ENCODE measurements around the gene ZNF423. TPM values are rescaled to one million over a fixed set of nuclear protein-coding genes. Genes with fewer than 3 reads are reported as not detected.

The ZNF423 gene
- total RNA-seq, 2 experiments from 2014 or later = not detected

GRCh38 chr16:49460786-49461470 lies 395.0 kb downstream of the ZNF423 start:
- CTCF ChIA-PET = interaction anchor here (0.6 kb wide), 1 partner anchor 77 kb away, joined by 3 read pairs; no protein-coding TSS in a partner anchor
- H3K27ac Mint-ChIP-seq = no peak overlapping the region
- no peak overlapping the region for H3K4me3 Mint-ChIP-seq
- H3K36me3 Mint-ChIP-seq (ENCODE audit: low read depth) = no peaks in the 10 kb centered on the region
- H3K9me3 Mint-ChIP-seq = no peaks in the 10 kb centered on the region
- POLR2A ChIA-PET = no interaction called here
- peak; percentile 3 for DNase-seq
- peaks cover 2% of the 10 kb centered on the region for H3K27me3 Mint-ChIP-seq
- peaks cover 27% of the 10 kb centered on the region for H3K4me1 Mint-ChIP-seq

GRCh38 chr16:49459953-49460735 lies 395.8 kb downstream of the ZNF423 start:
- no peaks in the 10 kb centered on the region for H3K9me3 Mint-ChIP-seq
- POLR2A ChIA-PET = no interaction called here
- no peak overlapping the region for H3K4me3 Mint-ChIP-seq
- H3K4me1 Mint-ChIP-seq = peaks cover 27% of the 10 kb centered on the region
- no peak overlapping the region for H3K27ac Mint-ChIP-seq
- CTCF ChIA-PET = no interaction called here
- DNase-seq = peak; percentile 13
- no peaks in the 10 kb centered on the region for H3K36me3 Mint-ChIP-seq (ENCODE audit: low read depth)
- H3K27me3 Mint-ChIP-seq = peaks cover 2% of the 10 kb centered on the region

GRCh38 chr16:49458656-49459445 lies 397.1 kb downstream of the ZNF423 start:
- H3K9me3 Mint-ChIP-seq = no peaks in the 10 kb centered on the region
- H3K27me3 Mint-ChIP-seq = no peaks in the 10 kb centered on the region
- no peak overlapping the region for H3K27ac Mint-ChIP-seq
- POLR2A ChIA-PET = no interaction called here
- H3K36me3 Mint-ChIP-seq (ENCODE audit: low read depth) = no peaks in the 10 kb centered on the region
- no peak overlapping the region for H3K4me3 Mint-ChIP-seq
- DNase-seq = no peak
- peaks cover 18% of the 10 kb centered on the region for H3K4me1 Mint-ChIP-seq
- CTCF ChIA-PET = no interaction called here

- H3K27ac Mint-ChIP-seq = no peak overlapping the region
- POLR2A ChIA-PET = no interaction called here
Measured at GRCh38 chr16:49458243-49458642, 397.7 kb downstream of the ZNF423 start.

GRCh38 chr16:49457196-49457595 lies 398.7 kb downstream of the ZNF423 start:
- DNase-seq = no peak
- ChIA-PET POLR2A (no interaction called here), CTCF (no interaction called here)
- no peaks in the 10 kb centered on the region for H3K36me3 Mint-ChIP-seq (ENCODE audit: low read depth)
- no peak overlapping the region for H3K27ac Mint-ChIP-seq
- H3K4me1 Mint-ChIP-seq = peaks cover 2% of the 10 kb centered on the region
- no peaks in the 10 kb centered on the region for H3K9me3 Mint-ChIP-seq
- no peaks in the 10 kb centered on the region for H3K27me3 Mint-ChIP-seq
- no peak overlapping the region for H3K4me3 Mint-ChIP-seq

More at GRCh38 chr16:49458243-49458642, 397.7 kb downstream of the ZNF423 start:
- no peaks in the 10 kb centered on the region for H3K9me3 Mint-ChIP-seq
- CTCF ChIA-PET = no interaction called here
- peak; percentile 3 for DNase-seq
- peaks cover 12% of the 10 kb centered on the region for H3K4me1 Mint-ChIP-seq
- H3K27me3 Mint-ChIP-seq = no peaks in the 10 kb centered on the region
- H3K36me3 Mint-ChIP-seq (ENCODE audit: low read depth) = no peaks in the 10 kb centered on the region
- no peak overlapping the region for H3K4me3 Mint-ChIP-seq

- ChIA-PET CTCF (no interaction called here), POLR2A (no interaction called here)
- no peak for DNase-seq
- Mint-ChIP-seq H3K4me1 (peaks cover under 1% of the 10 kb centered on the region), H3K27ac (no peak overlapping the region), H3K36me3 (ENCODE audit: low read depth) (no peaks in the 10 kb centered on the region), H3K27me3 (no peaks in the 10 kb centered on the region), H3K9me3 (no peaks in the 10 kb centered on the region), H3K4me3 (no peak overlapping the region)
Measured at GRCh38 chr16:49456763-49457162, 399.1 kb downstream of the ZNF423 start.

GRCh38 chr16:49455991-49456745 lies 399.7 kb downstream of the ZNF423 start:
- Mint-ChIP-seq H3K4me3 (no peak overlapping the region), H3K9me3 (no peaks in the 10 kb centered on the region), H3K27me3 (no peaks in the 10 kb centered on the region), H3K36me3 (ENCODE audit: low read depth) (no peaks in the 10 kb centered on the region), H3K4me1 (no peaks in the 10 kb centered on the region), H3K27ac (no peak overlapping the region)
- DNase-seq = no peak
- POLR2A ChIA-PET = no interaction called here
- CTCF ChIA-PET = no interaction called here

- no peak for DNase-seq
- Mint-ChIP-seq H3K27me3 (no peaks in the 10 kb centered on the region), H3K9me3 (no peaks in the 10 kb centered on the region), H3K27ac (no peak overlapping the region), H3K4me1 (no peaks in the 10 kb centered on the region), H3K4me3 (no peak overlapping the region), H3K36me3 (ENCODE audit: low read depth) (no peaks in the 10 kb centered on the region)
- POLR2A ChIA-PET = no interaction called here
- CTCF ChIA-PET = no interaction called here
Measured at GRCh38 chr16:49455181-49455990, 400.5 kb downstream of the ZNF423 start.

GRCh38 chr16:49454426-49455180 lies 401.3 kb downstream of the ZNF423 start:
- no peaks in the 10 kb centered on the region for H3K27me3 Mint-ChIP-seq
- no peak for DNase-seq
- H3K9me3 Mint-ChIP-seq = no peaks in the 10 kb centered on the region
- POLR2A ChIA-PET = no interaction called here
- H3K4me1 Mint-ChIP-seq = no peaks in the 10 kb centered on the region
- CTCF ChIA-PET = no interaction called here
- H3K4me3 Mint-ChIP-seq = no peak overlapping the region
- H3K36me3 Mint-ChIP-seq (ENCODE audit: low read depth) = no peaks in the 10 kb centered on the region
- no peak overlapping the region for H3K27ac Mint-ChIP-seq

- CTCF ChIA-PET = no interaction called here
- Mint-ChIP-seq H3K27me3 (no peaks in the 10 kb centered on the region), H3K9me3 (no peaks in the 10 kb centered on the region), H3K4me3 (no peak overlapping the region), H3K27ac (no peak overlapping the region), H3K4me1 (no peaks in the 10 kb centered on the region), H3K36me3 (ENCODE audit: low read depth) (no peaks in the 10 kb centered on the region)
- POLR2A ChIA-PET = no interaction called here
- DNase-seq = no peak
Measured at GRCh38 chr16:49453983-49454382, 401.9 kb downstream of the ZNF423 start.

- DNase-seq = no peak
- no peaks in the 10 kb centered on the region for H3K27me3 Mint-ChIP-seq
- CTCF ChIA-PET = no interaction called here
Measured at GRCh38 chr16:49453021-49453420, 402.9 kb downstream of the ZNF423 start.

GRCh38 chr16:49452578-49452977 lies 403.3 kb downstream of the ZNF423 start:
- Mint-ChIP-seq H3K27me3 (no peaks in the 10 kb centered on the region), H3K36me3 (ENCODE audit: low read depth) (no peaks in the 10 kb centered on the region), H3K4me3 (no peak overlapping the region), H3K4me1 (no peaks in the 10 kb centered on the region), H3K27ac (no peak overlapping the region), H3K9me3 (no peaks in the 10 kb centered on the region)
- DNase-seq = no peak
- ChIA-PET POLR2A (no interaction called here), CTCF (no interaction called here)

More at GRCh38 chr16:49453021-49453420, 402.9 kb downstream of the ZNF423 start:
- Mint-ChIP-seq H3K4me3 (no peak overlapping the region), H3K4me1 (no peaks in the 10 kb centered on the region), H3K9me3 (no peaks in the 10 kb centered on the region), H3K27ac (no peak overlapping the region), H3K36me3 (ENCODE audit: low read depth) (no peaks in the 10 kb centered on the region)
- POLR2A ChIA-PET = no interaction called here

Measured in activated CD4-positive, alpha-beta memory T cell treated with anti-CD3 and anti-CD28 coated beads, Interleukin-2, amount 10 ng/mL, durations not matched to agents 7 days and 5 days (primary cell).